Ectodermal cell (in vitro differentiated cells): Measurements from ENCODE around the gene PARP4.
"Not testable (repeated sequence)": the region's sequence is repeated elsewhere in the genome, so short reads cannot be mapped to it uniquely, and the experiment has no call there.

Experiments
- H3K27ac ChIP-seq: 2 replicates; pipeline ENCODE4 v1.7.0; 2013; ENCODE audit warnings: mild to moderate bottlenecking, low read depth, low read length; ENCODE audit not compliant: insufficient read depth, poor library complexity, severe bottlenecking
- H3K27me3 ChIP-seq: 2 replicates; pipeline ENCODE4 v1.7.0; 2013; ENCODE audit warnings: mild to moderate bottlenecking, low read length; ENCODE audit not compliant: insufficient read depth, control insufficient read depth, poor library complexity, severe bottlenecking
- H3K36me3 ChIP-seq: one replicate; pipeline ENCODE4 v1.7.0; 2013; ENCODE audit warnings: low read length; ENCODE audit not compliant: control insufficient read depth, insufficient read depth
- H3K4me1 ChIP-seq: one replicate; pipeline ENCODE4 v1.7.0; 2013; ENCODE audit warnings: low read length; ENCODE audit not compliant: control insufficient read depth, insufficient read depth
- H3K4me3 ChIP-seq: 2 replicates; pipeline ENCODE4 v1.7.0; 2013; ENCODE audit warnings: low read depth, low read length, control low read depth; ENCODE audit not compliant: insufficient read depth
- H3K9me3 ChIP-seq: 2 replicates; pipeline ENCODE4 v1.7.0; 2013; ENCODE audit warnings: mild to moderate bottlenecking, low read length, moderate library complexity; ENCODE audit not compliant: control insufficient read depth
- WGBS, 2 experiments: methylation state at CpG; one replicate each; pipeline ENCODE4 v1.1.7; 2013; ENCODE audit warnings: missing lambda C conversion rate in 2 of 2; 5-methylcytosine and 5-hydroxymethylcytosine counted together

The PARP4 gene

GRCh38 chr13:24454056-24454455 is 58.5 kb downstream of the PARP4 start:
- WGBS, 2 experiments: 94 to 95% methylated on average over 6 of the region's 6 CpGs
- peaks cover 10% of the 10 kb centered on the region for H3K36me3 ChIP-seq
- H3K4me1 ChIP-seq: no peaks in the 10 kb centered on the region
- no peaks in the 10 kb centered on the region for H3K9me3 ChIP-seq
- H3K27me3 ChIP-seq: no peaks in the 10 kb centered on the region
- H3K4me3 ChIP-seq: no peak overlapping the region
- no peak overlapping the region for H3K27ac ChIP-seq

DNA sequence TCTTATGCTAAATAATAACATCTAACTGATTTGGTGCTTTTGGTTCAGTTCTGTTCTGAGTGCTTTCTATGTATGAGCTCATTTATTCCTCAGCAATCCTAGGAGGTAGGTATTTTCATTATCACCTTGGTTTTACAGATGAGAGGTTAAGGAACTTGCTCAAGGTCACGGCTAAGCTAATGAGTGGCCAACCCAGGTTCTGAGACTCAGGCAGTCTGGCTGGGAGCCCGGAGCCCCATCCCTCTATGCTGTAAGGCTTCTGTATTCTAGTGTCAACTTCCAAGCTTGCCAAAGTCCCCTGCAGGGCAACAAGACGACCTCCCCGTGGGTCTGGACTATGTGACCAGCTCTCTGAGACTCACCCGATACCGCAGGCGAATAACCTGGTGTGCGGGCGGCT is 60.5 kb downstream of the PARP4 start:
- H3K36me3 ChIP-seq: peaks cover 10% of the 10 kb centered on the region
- 94% methylated on average over 9 of the region's 9 CpGs for WGBS, 2 experiments

DNA sequence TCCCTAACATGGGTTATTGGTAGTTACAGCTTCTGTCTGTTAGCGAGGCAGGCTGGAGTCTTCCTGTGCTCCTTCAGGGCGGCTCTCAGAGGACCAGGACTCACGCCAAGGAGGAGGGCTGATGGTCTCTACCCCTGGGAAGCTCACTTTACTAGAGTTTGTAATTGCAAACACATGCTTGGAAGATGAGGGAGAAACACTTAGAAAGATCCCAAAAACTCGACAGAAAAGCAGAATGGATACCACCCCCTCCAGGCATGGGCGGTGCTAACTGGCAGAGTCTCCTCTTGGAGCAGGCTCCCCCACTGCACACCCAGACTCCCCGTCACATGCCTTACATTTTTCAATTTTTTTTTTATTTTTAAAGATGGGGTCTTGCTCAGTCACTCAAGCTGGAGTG is 62.0 kb downstream of the PARP4 start:
- Histone ChIP-seq H3K4me3 (no peak overlapping the region), H3K27ac (no peak overlapping the region), H3K36me3 (peaks cover 10% of the 10 kb centered on the region), H3K9me3 (no peaks in the 10 kb centered on the region), H3K27me3 (no peaks in the 10 kb centered on the region), H3K4me1 (no peaks in the 10 kb centered on the region)
- 94 to 95% methylated on average over 6 of the region's 6 CpGs for whole genome bisulfite sequencing, 2 experiments

More for the DNA sequence above, 60.5 kb downstream of the PARP4 start:
- Histone ChIP-seq H3K4me3 (no peak overlapping the region), H3K9me3 (no peaks in the 10 kb centered on the region), H3K27ac (no peak overlapping the region), H3K27me3 (no peaks in the 10 kb centered on the region), H3K4me1 (no peaks in the 10 kb centered on the region)

- not testable (repeated sequence) for H3K27me3 ChIP-seq, H3K4me1 ChIP-seq, H3K9me3 ChIP-seq, H3K27ac ChIP-seq, H3K4me3 ChIP-seq, H3K36me3 ChIP-seq
- WGBS, 2 experiments: 36 to 53% methylated on average over 7 to 8 of the region's 9 CpGs
Observed at GRCh38 chr13:24444851-24445250, 67.7 kb downstream of the PARP4 start.

DNA sequence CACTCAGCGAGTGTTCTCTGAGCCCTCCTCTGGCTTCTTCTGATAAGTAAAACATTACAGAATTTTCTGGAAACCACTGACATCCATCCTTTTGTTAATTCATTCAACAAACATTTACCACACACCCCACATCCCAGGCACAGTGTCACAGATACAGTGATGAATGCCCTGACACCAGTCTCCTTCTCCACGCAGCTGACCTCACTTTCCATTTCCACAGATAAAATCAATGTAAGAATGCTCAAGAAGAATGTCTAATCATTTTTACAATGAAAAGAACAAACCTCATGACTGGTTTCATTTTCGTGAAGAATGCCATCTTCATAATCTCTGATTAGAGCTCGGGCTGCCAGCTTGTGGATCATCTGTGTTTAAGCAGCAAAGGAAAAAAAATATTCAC is 69.2 kb downstream of the PARP4 start:
- Histone ChIP-seq H3K27me3 (no peaks in the 10 kb centered on the region), H3K9me3 (no peaks in the 10 kb centered on the region), H3K36me3 (no peaks in the 10 kb centered on the region), H3K4me3 (no peak overlapping the region), H3K27ac (no peak overlapping the region), H3K4me1 (no peaks in the 10 kb centered on the region)
- WGBS, 2 experiments: 91 to 96% methylated on average over 3 to 4 of the region's 4 CpGs

DNA sequence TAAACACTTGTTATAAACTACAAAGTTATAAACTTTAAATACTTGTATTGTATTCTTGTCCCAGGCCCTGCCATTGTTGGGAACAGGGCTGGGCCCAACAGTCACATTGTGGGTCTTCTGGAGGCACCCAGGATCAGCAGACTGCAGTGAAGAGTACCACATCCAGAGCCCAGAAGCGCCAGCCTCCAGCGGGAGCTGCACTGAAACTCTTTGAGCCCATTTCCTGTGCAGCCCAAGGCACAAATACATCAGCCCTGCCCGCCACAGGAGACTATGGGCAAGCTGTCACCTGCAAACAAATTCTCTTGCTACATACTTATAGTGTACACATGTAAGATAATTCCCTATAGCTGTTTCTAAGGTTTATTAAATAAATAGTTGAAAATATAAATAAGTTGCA is 86.5 kb downstream of the PARP4 start:
- H3K36me3 ChIP-seq: peaks cover 11% of the 10 kb centered on the region
- 91 to 94% methylated on average over 3 of the region's 3 CpGs for WGBS, 2 experiments

DNA sequence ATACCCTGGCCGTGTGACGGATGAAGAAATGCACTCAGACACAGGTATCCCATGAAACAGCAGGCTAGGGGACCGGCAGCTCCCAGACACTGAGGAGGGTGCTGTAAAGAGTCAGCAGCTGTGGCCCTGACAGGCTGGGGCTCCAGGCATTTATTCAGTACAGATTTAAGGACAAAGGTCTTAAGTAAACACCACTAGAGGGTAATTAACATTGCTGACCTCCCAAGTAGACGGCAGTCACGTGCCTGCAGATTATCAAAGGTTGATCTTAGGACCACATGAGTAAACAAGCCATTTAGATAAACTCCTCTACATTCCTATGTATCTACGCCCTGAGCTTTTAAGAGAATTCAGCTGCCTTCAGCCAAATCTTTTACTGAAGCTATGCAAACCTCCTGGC is 92.9 kb downstream of the PARP4 start:
- not testable (repeated sequence) for H3K4me1 ChIP-seq, H3K36me3 ChIP-seq, H3K27me3 ChIP-seq, H3K27ac ChIP-seq, H3K9me3 ChIP-seq, H3K4me3 ChIP-seq
- 79 to 81% methylated on average over 6 of the region's 6 CpGs for WGBS, 2 experiments

More for the DNA sequence above, 86.5 kb downstream of the PARP4 start:
- not testable (repeated sequence) for H3K4me1 ChIP-seq, H3K9me3 ChIP-seq, H3K4me3 ChIP-seq, H3K27ac ChIP-seq, H3K27me3 ChIP-seq

GRCh38 chr13:24407844-24408243 is 104.7 kb downstream of the PARP4 start:
- no peaks in the 10 kb centered on the region for H3K36me3 ChIP-seq
- no peaks in the 10 kb centered on the region for H3K4me1 ChIP-seq
- no peak overlapping the region for H3K4me3 ChIP-seq
- no peaks in the 10 kb centered on the region for H3K27me3 ChIP-seq
- H3K27ac ChIP-seq: no peak overlapping the region
- 87 to 100% methylated on average over 1 to 2 of the region's 3 CpGs for WGBS, 2 experiments
- no peaks in the 10 kb centered on the region for H3K9me3 ChIP-seq

DNA sequence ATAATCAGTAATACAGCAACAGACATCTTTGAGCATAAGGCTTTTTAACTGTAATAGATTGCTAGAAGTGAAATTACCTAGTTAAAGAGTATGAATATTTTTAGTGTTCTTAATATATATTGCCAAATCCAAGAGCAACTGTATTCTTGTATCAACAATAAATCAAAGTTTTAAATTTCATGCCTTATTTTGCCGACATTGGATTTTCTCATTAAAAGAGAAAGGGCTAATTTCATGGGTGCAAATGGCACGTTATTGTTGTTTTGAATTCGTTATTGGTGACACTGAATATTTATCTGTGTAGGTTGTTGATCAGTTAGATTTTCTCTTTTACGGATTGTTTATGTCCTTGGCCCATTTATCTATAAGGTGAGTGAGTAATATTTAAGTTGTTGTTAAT is 106.1 kb downstream of the PARP4 start:
- 90 to 95% methylated on average over 4 of the region's 4 CpGs for WGBS, 2 experiments

GRCh38 chr13:24396821-24397220 is 115.8 kb downstream of the PARP4 start:
- Histone ChIP-seq H3K9me3 (no peaks in the 10 kb centered on the region), H3K4me1 (no peaks in the 10 kb centered on the region), H3K27ac (no peak overlapping the region), H3K27me3 (no peaks in the 10 kb centered on the region), H3K36me3 (no peaks in the 10 kb centered on the region), H3K4me3 (no peak overlapping the region)
- WGBS, 2 experiments: 100% methylated on average over 2 of the region's 2 CpGs; no CpG with 5 or more reads in 1 of the 2 experiments

More for the DNA sequence above, 106.1 kb downstream of the PARP4 start:
- Histone ChIP-seq H3K36me3 (no peaks in the 10 kb centered on the region), H3K27me3 (no peaks in the 10 kb centered on the region), H3K4me1 (no peaks in the 10 kb centered on the region), H3K9me3 (no peaks in the 10 kb centered on the region), H3K4me3 (no peak overlapping the region), H3K27ac (no peak overlapping the region)

DNA sequence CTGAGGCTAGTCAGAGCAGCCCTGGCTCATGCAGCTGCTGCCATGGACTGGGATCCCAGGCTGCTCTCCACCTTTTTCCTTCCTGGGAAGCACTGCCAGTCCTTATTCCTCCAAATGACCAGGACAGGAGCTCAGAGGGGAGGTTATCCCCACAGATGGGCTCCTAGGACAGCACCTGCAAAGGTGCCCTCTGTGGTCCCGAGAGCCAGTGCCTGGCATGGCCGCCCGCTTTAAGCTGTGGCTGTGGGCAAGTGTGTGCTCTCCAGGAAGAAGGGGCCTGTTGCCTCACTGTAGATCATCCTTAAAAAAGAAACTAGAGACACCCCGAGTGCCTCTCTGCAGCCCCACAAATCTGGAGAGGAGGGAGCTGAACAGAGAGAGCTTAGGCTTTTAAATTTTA is 119.6 kb downstream of the PARP4 start:
- H3K9me3 ChIP-seq: no peaks in the 10 kb centered on the region
- no peaks in the 10 kb centered on the region for H3K27me3 ChIP-seq
- 93 to 99% methylated on average over 4 of the region's 4 CpGs for WGBS, 2 experiments
- H3K27ac ChIP-seq: no peak overlapping the region
- H3K4me1 ChIP-seq: peaks cover 3% of the 10 kb centered on the region
- H3K4me3 ChIP-seq: no peak overlapping the region
- H3K36me3 ChIP-seq: no peaks in the 10 kb centered on the region
